Measurements from ENCODE around the gene XRCC4. TPM values are rescaled to one million over a fixed set of nuclear protein-coding genes. Genes with fewer than 3 reads are reported as not detected.

Gene XRCC4
- total and polyA plus RNA-seq, 7 donors = 1.6 to 7.9 (median 3.2) TPM

DNA sequence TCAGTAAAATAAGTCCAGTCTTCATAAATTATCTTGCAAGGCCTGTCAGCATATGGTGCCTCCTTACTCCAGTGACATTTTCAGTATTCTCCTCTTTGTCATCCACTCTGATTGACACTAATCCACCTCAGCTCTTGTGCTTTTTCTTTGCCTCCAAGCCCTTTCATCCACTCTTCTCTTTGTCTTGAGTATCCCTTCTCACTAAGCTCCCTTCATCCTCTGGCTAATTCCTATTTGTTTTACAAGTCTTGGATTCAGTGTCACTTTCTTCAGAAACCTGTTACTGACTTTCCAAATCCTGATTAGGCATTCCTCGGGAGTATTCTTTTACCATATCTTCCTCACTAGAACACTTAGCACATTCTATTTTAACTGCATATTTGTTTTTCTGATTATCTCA, 293.6 kb downstream of the XRCC4 start:
- intact Hi-C loops (cut with DNase I) = no loop called here
- TF ChIP-seq, protein P1, sequence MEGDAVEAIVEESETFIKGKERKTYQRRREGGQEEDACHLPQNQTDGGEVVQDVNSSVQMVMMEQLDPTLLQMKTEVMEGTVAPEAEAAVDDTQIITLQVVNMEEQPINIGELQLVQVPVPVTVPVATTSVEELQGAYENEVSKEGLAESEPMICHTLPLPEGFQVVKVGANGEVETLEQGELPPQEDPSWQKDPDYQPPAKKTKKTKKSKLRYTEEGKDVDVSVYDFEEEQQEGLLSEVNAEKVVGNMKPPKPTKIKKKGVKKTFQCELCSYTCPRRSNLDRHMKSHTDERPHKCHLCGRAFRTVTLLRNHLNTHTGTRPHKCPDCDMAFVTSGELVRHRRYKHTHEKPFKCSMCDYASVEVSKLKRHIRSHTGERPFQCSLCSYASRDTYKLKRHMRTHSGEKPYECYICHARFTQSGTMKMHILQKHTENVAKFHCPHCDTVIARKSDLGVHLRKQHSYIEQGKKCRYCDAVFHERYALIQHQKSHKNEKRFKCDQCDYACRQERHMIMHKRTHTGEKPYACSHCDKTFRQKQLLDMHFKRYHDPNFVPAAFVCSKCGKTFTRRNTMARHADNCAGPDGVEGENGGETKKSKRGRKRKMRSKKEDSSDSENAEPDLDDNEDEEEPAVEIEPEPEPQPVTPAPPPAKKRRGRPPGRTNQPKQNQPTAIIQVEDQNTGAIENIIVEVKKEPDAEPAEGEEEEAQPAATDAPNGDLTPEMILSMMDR (IDR thresholded peaks at IDR 0.05) = no peak
- H3K36me3 ChIP-seq (ENCODE audit: insufficient read depth in 1 of 2, low read depth in 1 of 2) = no peaks in the 10 kb centered on the region
- DNase-seq (no peak), ATAC-seq (no peak)
- H3K27ac ChIP-seq = no peak overlapping the region
- H3K27me3 ChIP-seq (ENCODE audit: insufficient read depth in 3 of 3, low read length in 2 of 3) = no peaks in the 10 kb centered on the region
- 77 to 86% (median 84%) methylated on average over 1 of the region's 1 CpG for WGBS, 3 donors
- H3K4me3 ChIP-seq = no peak overlapping the region
- no peaks in the 10 kb centered on the region for H3K9me3 ChIP-seq
- H3K4me1 ChIP-seq = no peaks in the 10 kb centered on the region

- intact Hi-C loops (cut with DNase I) = no loop called here
- TF ChIP-seq, protein P1 (IDR thresholded peaks at IDR 0.05) = no peak
- no peak for ATAC-seq
Measured at GRCh38 chr5:83371726-83372125, 294.4 kb downstream of the XRCC4 start.

DNA sequence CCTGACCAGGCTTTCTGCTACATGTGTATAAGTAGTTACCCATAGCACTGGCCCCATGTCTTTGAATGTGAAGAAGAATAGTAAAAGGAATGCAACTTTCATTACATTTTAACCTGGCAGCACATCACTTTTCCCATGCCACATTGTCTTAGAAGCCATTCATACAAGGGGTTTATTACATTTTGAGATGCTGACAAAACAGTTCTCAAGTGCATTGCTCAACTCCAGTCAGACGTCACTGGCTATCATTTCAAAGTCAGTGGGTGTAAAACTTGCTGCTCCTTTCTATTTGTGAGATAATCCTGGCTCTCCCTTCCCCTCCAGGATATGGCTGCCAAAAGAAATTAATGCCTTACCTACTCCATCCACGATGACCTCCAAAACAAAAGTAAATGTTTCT, 297.2 kb downstream of the XRCC4 start:
- TF ChIP-seq, protein P1 (IDR thresholded peaks at IDR 0.05) = no peak
- no peak overlapping the region for H3K27ac ChIP-seq
- ATAC-seq (peak in 1 of 4 donors; percentile 21), DNase-seq (peak in 1 of 2 donors; percentile 14)
- 16 to 43% (median 21%) methylated on average over 2 of the region's 2 CpGs for WGBS, 3 donors
- intact Hi-C loops (cut with DNase I) = no loop called here
- H3K9me3 ChIP-seq = no peaks in the 10 kb centered on the region
- no peaks in the 10 kb centered on the region for H3K4me1 ChIP-seq
- H3K36me3 ChIP-seq (ENCODE audit: insufficient read depth in 1 of 2, low read depth in 1 of 2) = no peaks in the 10 kb centered on the region
- H3K4me3 ChIP-seq = no peak overlapping the region
- H3K27me3 ChIP-seq (ENCODE audit: insufficient read depth in 3 of 3, low read length in 2 of 3) = no peaks in the 10 kb centered on the region

More at GRCh38 chr5:83371726-83372125, 294.4 kb downstream of the XRCC4 start:
- no peaks in the 10 kb centered on the region for H3K36me3 ChIP-seq (ENCODE audit: insufficient read depth in 1 of 2, low read depth in 1 of 2)
- no peak overlapping the region for H3K27ac ChIP-seq
- WGBS, 3 donors = 91 to 100% (median 97%) methylated on average over 1 of the region's 1 CpG
- no peak overlapping the region for H3K4me3 ChIP-seq
- no peaks in the 10 kb centered on the region for H3K27me3 ChIP-seq (ENCODE audit: insufficient read depth in 3 of 3, low read length in 2 of 3)
- H3K4me1 ChIP-seq = no peaks in the 10 kb centered on the region
- DNase-seq = no peak
- H3K9me3 ChIP-seq = no peaks in the 10 kb centered on the region

- TF ChIP-seq, protein P1 (IDR thresholded peaks at IDR 0.05) = no peak
- no peaks in the 10 kb centered on the region for H3K9me3 ChIP-seq
- no peak overlapping the region for H3K4me3 ChIP-seq
- H3K27me3 ChIP-seq (ENCODE audit: insufficient read depth in 3 of 3, low read length in 2 of 3) = no peaks in the 10 kb centered on the region
- no peaks in the 10 kb centered on the region for H3K4me1 ChIP-seq
- ATAC-seq (no peak), DNase-seq (no peak)
- intact Hi-C loops (cut with DNase I) = no loop called here
- WGBS, 3 donors = 62 to 69% (median 63%) methylated on average over 3 of the region's 3 CpGs
- no peaks in the 10 kb centered on the region for H3K36me3 ChIP-seq (ENCODE audit: insufficient read depth in 1 of 2, low read depth in 1 of 2)
- H3K27ac ChIP-seq = peak overlapping the region; percentile 44
Measured at GRCh38 chr5:83375049-83375745, 297.9 kb downstream of the XRCC4 start.

DNA sequence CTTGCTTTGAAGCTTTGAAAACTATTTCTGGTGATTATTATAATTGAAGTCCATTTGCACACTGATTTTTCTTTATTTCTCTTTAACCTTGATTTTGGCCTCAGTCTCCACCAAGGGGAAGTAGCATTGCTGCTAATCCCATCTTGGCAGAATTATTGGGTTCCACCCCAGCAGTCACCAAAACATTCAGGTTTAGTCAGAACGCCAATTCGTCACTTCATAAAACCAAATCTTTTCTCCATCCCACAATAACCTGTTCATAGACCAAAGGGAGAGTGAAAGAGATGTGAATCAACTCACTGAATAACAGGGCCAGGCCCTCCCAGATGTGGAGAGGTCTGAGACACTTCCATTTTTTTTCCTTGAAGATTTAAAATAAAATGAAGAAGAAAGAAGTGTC, 299.1 kb downstream of the XRCC4 start:
- TF ChIP-seq, protein P1 (IDR thresholded peaks at IDR 0.05) = no peak
- Histone ChIP-seq H3K4me3 (no peak overlapping the region), H3K36me3 (ENCODE audit: insufficient read depth in 1 of 2, low read depth in 1 of 2) (no peaks in the 10 kb centered on the region), H3K27ac (no peak overlapping the region), H3K9me3 (no peaks in the 10 kb centered on the region), H3K4me1 (no peaks in the 10 kb centered on the region), H3K27me3 (ENCODE audit: insufficient read depth in 3 of 3, low read length in 2 of 3) (no peaks in the 10 kb centered on the region)
- ATAC-seq (no peak), DNase-seq (no peak)
- intact Hi-C loops (cut with DNase I) = no loop called here
- WGBS, 3 donors = 34 to 57% (median 38%) methylated on average over 2 of the region's 2 CpGs

All from psoas muscle (tissue), 8 donors.